ACHN (cell line): ENCODE results near the gene DYNLL2.
"Not testable (repeated sequence)": the region's sequence is repeated elsewhere in the genome, so short reads cannot be mapped to it uniquely, and the experiment has no call there.

Experiments
- DNase-seq: peaks from one replicate; pipeline ENCODE4 v3.0.0-alpha.2; 2015
- in situ Hi-C: cut with HindIII; loops from 2 replicates; pipeline ENCODE4 v1.10.0; 2017; ENCODE audit warnings: low sequenced_read_pairs, low pct_ligation_motif_present, low pct_unique_long_range_greater_than_20kb

Gene DYNLL2

DNA sequence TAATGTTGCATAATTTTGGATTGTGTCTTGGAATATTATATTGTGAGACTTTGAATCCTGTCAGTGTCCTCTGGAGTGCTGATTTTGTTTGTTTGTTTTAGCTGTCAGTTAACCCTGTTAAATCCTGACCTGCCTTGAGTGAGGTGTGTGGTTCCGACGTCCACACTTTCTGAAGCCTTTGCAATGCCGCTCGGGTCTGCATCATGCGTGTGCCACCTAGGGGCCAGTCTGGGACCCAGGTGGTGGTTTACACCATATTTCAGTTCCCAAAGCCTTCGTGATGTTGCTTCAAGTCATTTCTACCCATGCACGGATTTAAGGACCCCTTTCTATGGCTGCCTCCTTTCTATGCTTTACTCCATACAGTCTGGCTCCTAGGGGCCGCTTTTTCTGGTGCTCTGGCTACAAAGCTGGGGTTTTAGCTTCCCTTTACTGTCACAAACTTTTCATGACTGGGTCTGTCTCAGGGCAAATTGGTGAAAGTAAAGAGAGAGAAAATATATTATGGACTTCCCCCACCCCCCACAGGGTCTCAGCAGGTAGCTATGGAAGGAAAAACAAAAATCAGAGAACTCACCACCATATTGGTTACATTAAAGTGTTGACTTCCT is 53.6 kb downstream of the DYNLL2 start:
- in situ Hi-C loops, result no loop called here
- peak; percentile 42 for DNase-seq

DNA sequence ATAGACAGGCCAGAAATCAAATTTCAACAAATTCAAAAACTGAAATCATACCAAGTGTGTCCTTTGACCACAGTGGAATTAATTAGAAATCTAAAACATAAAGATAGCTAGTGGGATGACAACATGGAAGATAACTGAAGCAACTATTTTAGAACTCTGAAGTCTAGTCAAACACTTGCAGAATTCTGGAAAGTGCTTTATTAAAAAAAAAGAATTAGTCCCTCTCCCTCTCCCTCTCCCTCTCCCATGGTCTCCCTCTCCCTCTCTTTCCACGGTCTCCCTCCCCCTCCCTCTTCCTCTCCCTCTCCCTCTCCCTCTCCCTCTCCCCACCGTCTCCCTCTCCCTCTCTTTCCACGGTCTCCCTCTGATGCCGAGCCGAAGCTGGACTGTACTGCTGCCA is 58.3 kb downstream of the DYNLL2 start:
- no peak for DNase-seq
- in situ Hi-C loops, result no loop called here

DNA sequence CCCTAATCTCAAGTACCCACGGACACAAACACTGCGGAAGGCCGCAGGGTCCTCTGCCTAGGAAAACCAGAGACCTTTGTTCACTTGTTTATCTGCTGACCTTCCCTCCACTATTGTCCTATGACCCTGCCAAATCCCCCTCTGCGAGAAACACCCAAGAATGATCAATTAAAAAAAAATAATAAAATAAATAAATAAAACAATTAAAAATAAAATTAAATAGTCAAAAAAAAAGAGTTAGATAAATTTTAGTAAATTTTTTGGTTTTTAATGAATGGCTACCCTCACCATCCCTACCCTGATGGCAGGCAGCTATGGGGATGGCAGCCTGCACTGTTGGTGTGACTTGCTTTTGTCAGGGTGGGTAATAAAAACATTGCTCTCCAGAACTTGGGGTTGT is 60.1 kb downstream of the DYNLL2 start:
- in situ Hi-C loops, DNase-seq: not testable (repeated sequence)

DNA sequence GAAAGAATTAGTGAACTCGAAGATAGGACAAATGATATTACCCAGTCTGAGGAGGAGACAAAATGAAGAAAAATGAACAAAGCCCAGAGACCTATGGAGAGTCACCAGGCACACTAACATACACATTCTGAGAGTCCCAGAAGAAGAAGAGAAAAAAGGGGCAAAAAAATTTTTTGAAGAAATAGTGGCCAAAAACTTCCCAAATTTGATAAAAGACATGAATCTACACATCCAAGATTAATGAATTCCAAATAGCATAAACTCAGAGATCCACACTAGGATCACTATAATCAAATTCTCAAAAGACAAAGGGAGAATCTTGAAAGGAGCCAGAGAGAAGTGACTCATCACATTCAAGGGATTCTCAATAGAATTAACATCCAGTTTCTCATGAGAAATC is 61.6 kb downstream of the DYNLL2 start:
- in situ Hi-C loops, result no loop called here
- no peak for DNase-seq
